Activated CD4-positive, CD25-positive, alpha-beta regulatory T cell treated with anti-CD3 and anti-CD28 coated beads, Interleukin-2, amount 50 U/mL, for 72 hours (primary cell): ENCODE results near the gene TNFSF9.
"Not testable (repeated sequence)": the region's sequence is repeated elsewhere in the genome, so short reads cannot be mapped to it uniquely, and the experiment has no call there.

Experiments used
- DNase-seq: peaks from one replicate; pipeline ENCODE4 v3.0.0; 2021

TNFSF9 gene

DNA sequence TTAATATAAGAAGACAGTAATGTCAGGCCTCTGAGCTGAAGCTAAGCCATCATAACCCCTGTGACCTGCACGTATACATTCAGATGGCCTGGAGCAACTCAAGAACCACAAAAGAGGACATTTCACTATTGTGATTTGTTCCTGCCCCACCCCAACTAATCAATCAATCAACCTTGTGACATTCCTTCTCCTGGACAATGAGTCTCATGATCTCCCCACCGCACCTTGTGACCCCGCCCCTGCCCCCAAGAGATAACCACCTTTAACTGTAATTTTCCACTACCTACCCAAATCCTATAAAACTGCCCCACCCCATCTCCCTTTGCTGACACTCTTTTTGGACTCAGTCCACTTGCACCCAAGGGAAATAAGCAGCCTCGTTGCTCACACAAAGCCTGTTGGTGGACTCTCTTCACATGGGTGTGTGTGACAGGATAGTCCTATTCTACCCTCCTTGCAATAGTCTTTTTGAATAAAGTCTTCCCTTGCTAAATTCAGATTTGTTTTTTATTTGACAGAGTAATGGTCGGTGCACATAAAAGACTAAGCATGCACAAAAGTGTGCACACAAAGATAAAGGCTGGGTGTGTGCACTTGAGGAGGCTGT is 46.1 kb downstream of the TNFSF9 start:
- DNase-seq: no peak

DNA sequence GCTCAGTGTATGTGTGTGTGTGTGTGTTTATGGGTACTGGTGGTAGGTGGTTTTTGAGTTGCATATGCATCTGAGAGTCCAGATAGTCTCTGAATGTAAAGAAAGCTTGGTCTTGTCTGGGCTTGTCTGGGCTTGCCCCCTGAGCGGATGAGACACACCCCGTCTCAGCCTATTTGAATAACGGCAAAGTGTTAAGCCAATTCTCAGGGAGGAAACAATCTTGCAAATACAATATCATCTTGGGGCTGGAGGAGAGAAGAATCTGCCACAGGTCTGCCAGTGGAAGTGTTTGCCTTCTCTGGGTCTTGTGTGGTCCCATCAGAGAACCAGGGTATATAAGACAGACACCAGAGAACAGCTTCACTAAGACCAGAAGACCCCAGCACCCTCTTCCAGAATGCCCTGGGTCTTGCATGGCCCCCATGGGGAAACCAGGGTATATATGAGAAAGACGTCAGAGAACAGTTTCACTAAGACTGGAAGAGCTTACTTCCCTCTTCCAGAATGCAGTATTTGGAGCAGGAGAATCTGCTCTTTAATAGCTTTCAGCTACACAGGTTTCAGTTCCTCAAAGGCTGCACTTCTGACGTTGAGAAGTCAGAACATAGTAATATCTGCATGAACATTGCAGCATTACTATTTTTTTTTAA is 46.8 kb downstream of the TNFSF9 start:
- DNase-seq: no peak

- DNase-seq: no peak
These were observed 48.8 kb downstream of the TNFSF9 start for GRCh38 chr19:6579450-6580178.

DNA sequence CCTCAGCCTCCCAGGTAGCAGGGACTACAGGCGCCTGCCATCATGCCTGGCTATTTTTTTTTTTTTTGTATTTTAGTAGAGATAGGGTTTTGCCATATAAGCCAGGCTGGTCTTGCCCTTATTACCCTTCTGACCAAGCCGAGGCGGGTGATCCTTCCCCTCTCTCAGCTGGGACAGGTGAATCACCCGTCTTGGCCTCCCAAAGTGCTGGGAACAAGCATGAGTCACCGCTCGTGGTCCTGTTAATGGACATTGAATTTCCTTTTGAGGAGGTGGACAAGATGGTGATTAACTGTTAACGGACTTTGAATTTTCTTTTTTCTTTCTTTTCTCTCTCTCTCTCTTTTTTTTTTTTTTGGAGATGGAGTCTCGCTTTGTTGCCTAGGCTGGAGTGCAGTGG is 49.5 kb downstream of the TNFSF9 start:
- DNase-seq: no peak

GRCh38 chr19:6582515-6583484 is 52.0 kb downstream of the TNFSF9 start:
- not testable (repeated sequence) for DNase-seq
